LNCAP (cell line): Measurements from ENCODE around the gene IPO9.

Source experiments
- TF ChIP-seq, protein P1 (sequence below): fragments of 450-650 bp; IDR thresholded peaks from 2 replicates; pipeline ENCODE4 v1.5.1; 2017; ENCODE audit warnings: mild to moderate bottlenecking

The IPO9 gene

DNA sequence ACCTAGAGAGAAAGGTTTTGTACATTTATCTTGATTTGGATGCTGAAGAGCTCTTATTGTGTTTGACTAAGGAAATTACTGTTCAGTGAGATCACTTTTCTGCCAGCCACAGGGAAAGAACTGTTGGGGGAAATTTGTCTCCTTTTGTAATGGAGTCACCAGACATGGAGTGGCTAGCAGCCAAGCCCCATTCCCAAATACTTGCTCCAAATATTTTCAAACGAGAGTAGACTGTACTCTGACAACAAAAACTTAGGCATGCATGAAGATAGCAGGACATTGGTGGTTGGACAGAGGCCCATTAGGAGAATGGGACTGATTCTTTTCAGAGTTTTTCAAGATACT, 21.1 kb downstream of the IPO9 start:
- TF ChIP-seq, protein P1, sequence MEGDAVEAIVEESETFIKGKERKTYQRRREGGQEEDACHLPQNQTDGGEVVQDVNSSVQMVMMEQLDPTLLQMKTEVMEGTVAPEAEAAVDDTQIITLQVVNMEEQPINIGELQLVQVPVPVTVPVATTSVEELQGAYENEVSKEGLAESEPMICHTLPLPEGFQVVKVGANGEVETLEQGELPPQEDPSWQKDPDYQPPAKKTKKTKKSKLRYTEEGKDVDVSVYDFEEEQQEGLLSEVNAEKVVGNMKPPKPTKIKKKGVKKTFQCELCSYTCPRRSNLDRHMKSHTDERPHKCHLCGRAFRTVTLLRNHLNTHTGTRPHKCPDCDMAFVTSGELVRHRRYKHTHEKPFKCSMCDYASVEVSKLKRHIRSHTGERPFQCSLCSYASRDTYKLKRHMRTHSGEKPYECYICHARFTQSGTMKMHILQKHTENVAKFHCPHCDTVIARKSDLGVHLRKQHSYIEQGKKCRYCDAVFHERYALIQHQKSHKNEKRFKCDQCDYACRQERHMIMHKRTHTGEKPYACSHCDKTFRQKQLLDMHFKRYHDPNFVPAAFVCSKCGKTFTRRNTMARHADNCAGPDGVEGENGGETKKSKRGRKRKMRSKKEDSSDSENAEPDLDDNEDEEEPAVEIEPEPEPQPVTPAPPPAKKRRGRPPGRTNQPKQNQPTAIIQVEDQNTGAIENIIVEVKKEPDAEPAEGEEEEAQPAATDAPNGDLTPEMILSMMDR, result no peak

- TF ChIP-seq, protein P1, result no peak
These were observed 23.0 kb downstream of the IPO9 start for GRCh38 chr1:201851949-201852348.

DNA sequence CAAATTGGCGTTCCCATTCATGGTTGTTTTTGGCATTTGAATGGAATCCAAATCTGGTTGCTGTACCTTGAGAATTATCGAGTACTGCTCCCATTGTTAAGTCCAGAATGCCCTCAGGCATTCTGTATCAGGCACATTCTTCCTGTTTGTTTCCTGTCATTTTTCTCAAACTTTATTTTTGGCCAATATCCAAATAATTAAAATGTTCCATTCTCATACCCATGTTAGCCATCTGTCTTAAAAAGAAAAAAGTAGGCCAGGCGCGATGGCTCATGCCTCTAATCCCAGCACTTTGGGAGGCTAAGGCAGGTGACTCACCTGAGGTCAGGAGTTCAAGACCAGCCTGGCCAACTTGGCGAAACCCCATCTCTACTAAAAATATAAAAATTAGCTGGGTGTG, 30.5 kb downstream of the IPO9 start:
- TF ChIP-seq, protein P1, result no peak

DNA sequence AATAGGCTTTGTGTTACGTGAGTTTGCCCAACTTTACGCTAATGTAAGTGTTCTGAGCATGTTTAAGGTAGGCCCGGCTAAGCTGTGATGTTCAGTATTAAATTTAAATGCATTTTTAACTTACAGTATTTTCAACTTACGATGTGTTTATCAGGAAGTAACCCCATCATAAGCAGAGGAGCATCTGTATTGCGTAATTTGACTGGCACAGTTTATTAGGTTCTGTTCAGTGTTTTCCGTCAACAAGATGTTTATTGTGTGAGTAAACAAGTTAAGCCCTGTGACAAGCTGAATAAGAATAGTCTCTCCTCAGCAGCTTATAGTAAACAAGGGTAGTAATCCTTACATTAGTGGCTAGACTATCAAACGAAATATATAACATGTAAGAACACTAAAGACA, 32.5 kb downstream of the IPO9 start:
- TF ChIP-seq, protein P1, result no peak

DNA sequence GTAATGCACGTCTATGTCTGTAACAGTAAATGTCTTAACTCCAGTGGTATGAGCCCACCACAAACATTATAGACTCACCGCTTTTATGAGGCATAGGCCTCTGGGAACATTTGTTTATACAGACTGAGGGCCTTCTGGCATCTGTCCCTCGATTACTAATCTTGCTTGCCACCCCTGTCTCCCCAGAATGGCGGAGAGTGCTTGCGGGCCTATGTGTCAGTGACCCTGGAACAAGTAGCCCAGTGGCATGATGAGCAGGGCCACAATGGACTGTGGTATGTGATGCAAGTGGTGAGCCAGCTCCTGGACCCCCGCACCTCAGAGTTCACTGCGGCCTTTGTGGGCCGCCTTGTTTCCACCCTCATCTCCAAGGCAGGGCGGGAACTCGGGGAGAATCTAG, 41.4 kb downstream of the IPO9 start:
- TF ChIP-seq, protein P1, result no peak

DNA sequence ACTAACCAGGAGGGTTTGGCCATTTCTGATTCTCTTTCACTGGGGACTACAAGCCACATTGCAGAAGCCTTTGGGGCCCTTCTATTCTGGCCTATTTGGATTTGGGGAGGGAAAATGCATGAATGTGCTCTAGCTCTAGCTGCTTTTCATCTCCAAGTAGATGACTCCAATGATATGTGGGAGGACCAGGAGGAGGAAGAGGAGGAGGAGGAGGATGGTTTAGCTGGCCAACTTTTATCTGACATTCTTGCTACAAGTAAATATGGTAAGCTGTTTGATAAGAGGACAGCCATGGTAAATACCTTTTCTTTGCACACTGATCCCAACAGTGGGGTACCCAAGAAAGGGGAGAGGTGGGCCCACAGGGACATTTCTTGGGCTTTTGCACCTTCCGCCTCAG, 45.7 kb downstream of the IPO9 start:
- TF ChIP-seq, protein P1, result no peak

DNA sequence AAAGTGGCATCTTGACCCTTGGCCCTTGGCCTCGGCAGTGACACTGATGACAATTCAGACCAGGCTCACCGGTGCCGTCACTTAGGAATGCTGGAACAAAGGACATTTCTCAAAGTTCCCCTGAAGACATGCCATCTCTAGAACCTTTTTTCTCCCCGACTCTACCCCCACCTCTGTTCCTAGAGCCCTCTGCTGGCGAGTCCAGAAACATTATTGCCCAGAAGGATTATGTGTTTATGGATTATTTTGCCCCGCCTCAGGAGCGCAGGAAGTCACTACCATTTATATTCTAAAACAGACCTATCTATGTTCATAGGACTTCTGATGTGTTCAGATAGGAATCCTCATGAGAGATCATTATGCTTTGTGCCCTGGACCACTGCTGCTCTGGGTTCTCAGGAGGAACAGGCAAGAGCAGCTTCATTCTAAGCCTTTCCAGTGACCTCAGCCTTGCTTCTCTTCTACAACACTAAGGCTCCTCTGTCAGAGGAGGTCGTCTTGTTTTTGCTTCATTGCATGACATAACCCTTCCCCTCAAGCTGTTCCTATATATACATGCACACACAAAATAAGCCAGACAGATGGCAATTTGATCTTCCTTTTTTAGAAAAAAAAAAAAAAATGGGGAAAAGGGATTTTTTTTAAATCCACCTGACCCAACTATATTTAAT, 47.3 kb downstream of the IPO9 start:
- TF ChIP-seq, protein P1, result peak; percentile 53

DNA sequence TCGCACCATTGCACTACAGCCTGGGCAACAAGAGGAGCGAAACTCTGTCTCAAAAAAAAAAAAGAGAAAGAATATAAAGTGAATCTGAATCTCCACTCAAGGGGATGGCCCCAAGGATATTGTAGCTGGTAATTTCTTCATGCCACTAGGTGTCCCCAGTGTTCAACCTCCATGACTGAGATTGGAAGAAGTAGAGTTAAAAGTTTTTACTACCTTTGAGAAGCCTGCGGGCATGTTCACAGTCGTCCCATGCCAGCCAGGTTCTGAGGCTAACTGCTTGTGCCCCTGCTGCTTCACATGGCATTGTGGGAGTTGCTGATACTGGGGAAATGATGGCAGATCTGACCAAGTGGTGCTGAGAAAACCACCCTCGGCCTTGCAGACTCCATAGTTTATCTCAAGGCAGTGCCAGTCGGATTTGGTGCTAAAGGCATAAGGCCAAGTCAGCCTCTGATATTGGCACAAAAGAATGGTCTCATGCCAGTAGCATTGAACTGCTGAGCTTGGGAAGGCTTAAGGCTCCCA, 49.0 kb downstream of the IPO9 start:
- TF ChIP-seq, protein P1, result peak; percentile 87
